GM12873 (cell line): ENCODE measurements around the gene SLC26A11.
A peak's percentile ranks its signal among the peaks of the same experiment; 100 is the strongest.

Experiments
- CTCF ChIP-seq: IDR thresholded peaks from 2 replicates; pipeline ENCODE4 v1.5.1; 2012; ENCODE audit warnings: low read depth, mild to moderate bottlenecking, moderate library complexity, low read length, control low read depth; ENCODE audit not compliant: insufficient read depth; ENCODE audit errors: missing control alignments

SLC26A11 gene

GRCh38 chr17:80277751-80278671 lies 57.8 kb downstream of the SLC26A11 start:
- no peak for TF ChIP-seq CTCF

- TF ChIP-seq CTCF: no peak
Measured at GRCh38 chr17:80279895-80280294, 59.7 kb downstream of the SLC26A11 start.

- TF ChIP-seq CTCF: no peak
Measured at GRCh38 chr17:80281516-80281915, 61.3 kb downstream of the SLC26A11 start.

- no peak for TF ChIP-seq CTCF
Measured at GRCh38 chr17:80283116-80283852, 63.1 kb downstream of the SLC26A11 start.

- peak; percentile 22 for TF ChIP-seq CTCF
Measured at GRCh38 chr17:80284631-80285030, 64.4 kb downstream of the SLC26A11 start.

GRCh38 chr17:80285237-80285920 lies 65.2 kb downstream of the SLC26A11 start:
- no peak for TF ChIP-seq CTCF

GRCh38 chr17:80286638-80286960 lies 66.4 kb downstream of the SLC26A11 start:
- no peak for TF ChIP-seq CTCF
